Uterus (tissue), 4 donors: ENCODE data around the gene PHLDB3. TPM values are rescaled to one million over a fixed set of nuclear protein-coding genes. Genes with fewer than 3 reads are reported as not detected.

Source experiments
- DNase-seq, 2 donors: peaks; one replicate each; pipeline ENCODE4 v3.0.0-alpha.2; 2019 to 2020
- H3K27ac ChIP-seq, 2 donors: fragments of 200-600 bp; sonication (generic); 1 replicate in 1 of 2; 2 replicates in 1 of 2; pipeline ENCODE4 v1.5.1; 2016 to 2018
- H3K27me3 ChIP-seq, 2 donors: fragments of 200-600 bp; sonication (generic); one replicate each; pipeline ENCODE4 v1.5.1; 2018 to 2019; ENCODE audit warnings: control low read depth in 1 of 2
- H3K36me3 ChIP-seq, 2 donors: fragments of 200-600 bp; sonication (generic); one replicate each; pipeline ENCODE4 v1.5.1; 2019; ENCODE audit warnings: control low read depth in 1 of 2
- H3K4me1 ChIP-seq, 2 donors: fragments of 200-600 bp; sonication (generic); one replicate each; pipeline ENCODE4 v1.5.1; 2018 to 2019; ENCODE audit warnings: control low read depth in 1 of 2
- H3K4me3 ChIP-seq, 2 donors: fragments of 200-600 bp; sonication (generic); 1 replicate in 1 of 2; 2 replicates in 1 of 2; pipeline ENCODE4 v1.5.1; 2018 to 2019; ENCODE audit warnings: mild to moderate bottlenecking in 1 of 2
- H3K9me3 ChIP-seq, 2 donors: fragments of 200-600 bp; sonication (generic); one replicate each; pipeline ENCODE4 v1.5.1; 2019; ENCODE audit warnings: control low read depth in 1 of 2
- CTCF ChIP-seq, 4 experiments: fragments of 200-600 bp in 2 of 4; fragments of 450-650 bp in 2 of 4; sonication (generic) in 2 of 4; IDR thresholded peaks; one replicate each; pipeline ENCODE4 v1.5.1; 2016 to 2019; ENCODE audit warnings: antibody characterized with exemption in 4 of 4, mild to moderate bottlenecking in 2 of 4, moderate library complexity in 1 of 4
- POLR2A ChIP-seq, 2 donors: fragments of 450-650 bp; IDR thresholded peaks; one replicate each; pipeline ENCODE4 v1.6.1; 2016; ENCODE audit warnings: antibody characterized with exemption in 2 of 2, mild to moderate bottlenecking in 1 of 2, moderate library complexity in 1 of 2
- intact Hi-C: fragments of 100-400 bp; cut with DNase I; formaldehyde crosslinking; loops from one replicate; pipeline ENCODE4 v1.15.1; 2023; ENCODE audit warnings: low total_unique reads
- total RNA-seq, 4 donors: library from RNA; depleted of rRNA in 3 of 4; stranded (reverse); fragments of >200 nt in 3 of 4; gene quantifications; one replicate each; pipeline versions ENCODE4 v1.1.0 to v1.2.4, GENCODE V29; 2014 to 2023
- donor health status: DM: yes; HTN: yes; CAD: no.

Gene PHLDB3
- total RNA-seq, 4 donors from 2014 or later = 0.51 to 27.1 (median 6.1) TPM

- no peaks in the 10 kb centered on the region for H3K36me3 ChIP-seq
- H3K4me3 ChIP-seq = peak overlapping the region; percentile 93 to 98
- TF ChIP-seq POLR2A (IDR thresholded peaks at IDR 0.05) (peak; percentile 34 to 56), CTCF (IDR thresholded peaks at IDR 0.05) (peak in 2 of 4 experiments; percentile 15 to 22)
- H3K9me3 ChIP-seq = no peaks in the 10 kb centered on the region
- H3K27ac ChIP-seq = peak overlapping the region; percentile 94 to 95
- intact Hi-C loops = no loop called here
- no peaks in the 10 kb centered on the region for H3K4me1 ChIP-seq
- no peaks in the 10 kb centered on the region for H3K27me3 ChIP-seq
- DNase-seq = peak; percentile 98 to 99
These were observed 783 bp downstream of the PHLDB3 start for GRCh38 chr19:43503501-43504425.

- TF ChIP-seq POLR2A (IDR thresholded peaks at IDR 0.05) (no peak), CTCF (IDR thresholded peaks at IDR 0.05) (no peak)
- H3K27ac ChIP-seq = no peak overlapping the region
These were observed 2.0 kb downstream of the PHLDB3 start for GRCh38 chr19:43502419-43502976.

GRCh38 chr19:43501661-43502418 lies 2.7 kb downstream of the PHLDB3 start:
- Histone ChIP-seq H3K9me3 (no peaks in the 10 kb centered on the region), H3K4me3 (no peak overlapping the region), H3K27ac (no peak overlapping the region), H3K4me1 (no peaks in the 10 kb centered on the region), H3K36me3 (no peaks in the 10 kb centered on the region), H3K27me3 (no peaks in the 10 kb centered on the region)
- DNase-seq = peak in 1 of 2 donors; percentile 21
- no peak for TF ChIP-seq POLR2A (IDR thresholded peaks at IDR 0.05)
- no peak for TF ChIP-seq CTCF (IDR thresholded peaks at IDR 0.05)
- intact Hi-C loops = no loop called here

More at GRCh38 chr19:43502419-43502976, 2.0 kb downstream of the PHLDB3 start:
- Histone ChIP-seq H3K4me3 (peak overlapping the region in 1 of 2 donors; percentile 93), H3K27me3 (no peaks in the 10 kb centered on the region), H3K9me3 (no peaks in the 10 kb centered on the region), H3K4me1 (no peaks in the 10 kb centered on the region), H3K36me3 (no peaks in the 10 kb centered on the region)
- no peak for DNase-seq
- intact Hi-C loops = no loop called here

GRCh38 chr19:43499042-43499441 lies 5.5 kb downstream of the PHLDB3 start:
- no peak overlapping the region for H3K27ac ChIP-seq
- no peak for DNase-seq
- no peaks in the 10 kb centered on the region for H3K36me3 ChIP-seq
- no peak overlapping the region for H3K4me3 ChIP-seq
- no peaks in the 10 kb centered on the region for H3K27me3 ChIP-seq
- intact Hi-C loops = no loop called here
- TF ChIP-seq CTCF (IDR thresholded peaks at IDR 0.05) (no peak), POLR2A (IDR thresholded peaks at IDR 0.05) (no peak)
- H3K9me3 ChIP-seq = no peaks in the 10 kb centered on the region
- H3K4me1 ChIP-seq = no peaks in the 10 kb centered on the region
